ENCODE results near the gene EXOC3L4. TPM values are rescaled to one million over a fixed set of nuclear protein-coding genes. Genes with fewer than 3 reads are reported as not detected.

EXOC3L4 gene
- total RNA-seq, 1 experiment from 2014 or later = 6.3 TPM

- Mint-ChIP-seq H3K27me3 (ENCODE audit: insufficient read depth, unreplicated experiment) (no peaks in the 10 kb centered on the region), H3K36me3 (ENCODE audit: insufficient read depth, unreplicated experiment) (no peaks in the 10 kb centered on the region), H3K9me3 (ENCODE audit: unreplicated experiment) (no peaks in the 10 kb centered on the region), H3K4me1 (ENCODE audit: low read depth, unreplicated experiment) (peaks cover 9% of the 10 kb centered on the region), H3K27ac (ENCODE audit: unreplicated experiment) (no peak overlapping the region), H3K4me3 (ENCODE audit: unreplicated experiment) (no peak overlapping the region)
- no peak for DNase-seq
- intact Hi-C loops (cut with micrococcal nuclease; ENCODE audit: unreplicated experiment) = no loop called here
- ChIA-PET CTCF (no interaction called here), POLR2A (no interaction called here)
- Histone ChIP-seq H3K36me3 (ENCODE audit: control insufficient read depth, insufficient read depth, low read length) (no peaks in the 10 kb centered on the region), H3K27me3 (replicated peaks; ENCODE audit: control insufficient read depth, insufficient read depth, low read length) (no peaks in the 10 kb centered on the region; the same call in 1 of the 2 replicates), H3K4me3 (ENCODE audit: low read depth, low read length) (no peak overlapping the region), H3K9me3 (no peaks in the 10 kb centered on the region), H3K4me1 (peaks cover 8% of the 10 kb centered on the region)
- TF ChIP-seq CTCF (IDR thresholded peaks at IDR 0.05; ENCODE audit: insufficient read depth in 1 of 2, low read depth in 1 of 2, low read length in 1 of 2, severe bottlenecking in 1 of 2, unreplicated experiment in 1 of 2) = no peak
- BruUV-seq (replicated peaks) = no TSS peak
Measured at GRCh38 chr14:103064436-103064835, 30.1 kb upstream of the EXOC3L4 start.

- Histone ChIP-seq H3K4me1 (peaks cover 8% of the 10 kb centered on the region), H3K27me3 (replicated peaks; ENCODE audit: control insufficient read depth, insufficient read depth, low read length) (no peaks in the 10 kb centered on the region; the same call in 1 of the 2 replicates), H3K36me3 (ENCODE audit: control insufficient read depth, insufficient read depth, low read length) (no peaks in the 10 kb centered on the region), H3K4me3 (ENCODE audit: low read depth, low read length) (no peak overlapping the region), H3K9me3 (no peaks in the 10 kb centered on the region)
- no peaks in the 10 kb centered on the region for H3K27me3 Mint-ChIP-seq (ENCODE audit: insufficient read depth, unreplicated experiment)
- H3K27ac Mint-ChIP-seq (ENCODE audit: unreplicated experiment) = no peak overlapping the region
- H3K4me1 Mint-ChIP-seq (ENCODE audit: low read depth, unreplicated experiment) = peaks cover 9% of the 10 kb centered on the region
- no peak for TF ChIP-seq CTCF (IDR thresholded peaks at IDR 0.05; ENCODE audit: insufficient read depth in 1 of 2, low read depth in 1 of 2, low read length in 1 of 2, severe bottlenecking in 1 of 2, unreplicated experiment in 1 of 2)
- H3K4me3 Mint-ChIP-seq (ENCODE audit: unreplicated experiment) = no peak overlapping the region
- H3K36me3 Mint-ChIP-seq (ENCODE audit: insufficient read depth, unreplicated experiment) = no peaks in the 10 kb centered on the region
- POLR2A ChIA-PET = no interaction called here
- no TSS peak for BruUV-seq (replicated peaks)
- CTCF ChIA-PET = interaction anchor here (1.0 kb wide), 1 partner anchor 40 kb away, joined by 3 read pairs; no protein-coding TSS in a partner anchor
- intact Hi-C loops (cut with micrococcal nuclease; ENCODE audit: unreplicated experiment) = no loop called here
- no peak for DNase-seq
- H3K9me3 Mint-ChIP-seq (ENCODE audit: unreplicated experiment) = no peaks in the 10 kb centered on the region
Measured at GRCh38 chr14:103064978-103065377, 29.5 kb upstream of the EXOC3L4 start.

GRCh38 chr14:103065861-103066260, 28.7 kb upstream of the EXOC3L4 start:
- H3K27me3 Mint-ChIP-seq (ENCODE audit: insufficient read depth, unreplicated experiment) = no peaks in the 10 kb centered on the region
- no peak for DNase-seq
- peaks cover 9% of the 10 kb centered on the region for H3K4me1 Mint-ChIP-seq (ENCODE audit: low read depth, unreplicated experiment)
- no peak overlapping the region for H3K27ac Mint-ChIP-seq (ENCODE audit: unreplicated experiment)
- intact Hi-C loops (cut with micrococcal nuclease; ENCODE audit: unreplicated experiment) = no loop called here
- Histone ChIP-seq H3K9me3 (no peaks in the 10 kb centered on the region), H3K4me1 (peaks cover 8% of the 10 kb centered on the region), H3K36me3 (ENCODE audit: control insufficient read depth, insufficient read depth, low read length) (no peaks in the 10 kb centered on the region), H3K4me3 (ENCODE audit: low read depth, low read length) (no peak overlapping the region), H3K27me3 (replicated peaks; ENCODE audit: control insufficient read depth, insufficient read depth, low read length) (no peaks in the 10 kb centered on the region; the same call in 1 of the 2 replicates)
- TF ChIP-seq CTCF (IDR thresholded peaks at IDR 0.05; ENCODE audit: insufficient read depth in 1 of 2, low read depth in 1 of 2, low read length in 1 of 2, severe bottlenecking in 1 of 2, unreplicated experiment in 1 of 2) = no peak
- POLR2A ChIA-PET = no interaction called here
- BruUV-seq (replicated peaks) = no TSS peak
- CTCF ChIA-PET = interaction anchor here (0.6 to 1.0 kb wide), 2 partner anchors 39 to 340 kb away, joined by 3 read pairs; no protein-coding TSS in a partner anchor
- H3K4me3 Mint-ChIP-seq (ENCODE audit: unreplicated experiment) = no peak overlapping the region
- no peaks in the 10 kb centered on the region for H3K36me3 Mint-ChIP-seq (ENCODE audit: insufficient read depth, unreplicated experiment)
- H3K9me3 Mint-ChIP-seq (ENCODE audit: unreplicated experiment) = no peaks in the 10 kb centered on the region
